ENCODE measurements around the gene PDCD4. TPM values are rescaled to one million over a fixed set of nuclear protein-coding genes. Genes with fewer than 3 reads are reported as not detected.
A peak's percentile ranks its signal among the peaks of the same experiment; 100 is the strongest.

The PDCD4 gene
- total and polyA plus RNA-seq, 3 donors from 2014 or later = 64.0 to 124 (median 71.1) TPM

- H3K9me3 ChIP-seq = no peaks in the 10 kb centered on the region
- intact Hi-C loops (cut with DNase I; ENCODE audit: low total_unique reads) = no loop called here
- H3K4me3 ChIP-seq = no peak overlapping the region
- no peaks in the 10 kb centered on the region for H3K4me1 ChIP-seq
- H3K36me3 ChIP-seq (ENCODE audit: low read depth, missing control alignments) = no peaks in the 10 kb centered on the region
- TF ChIP-seq POLR2A (IDR thresholded peaks at IDR 0.05) = no peak
- TF ChIP-seq, protein P1, sequence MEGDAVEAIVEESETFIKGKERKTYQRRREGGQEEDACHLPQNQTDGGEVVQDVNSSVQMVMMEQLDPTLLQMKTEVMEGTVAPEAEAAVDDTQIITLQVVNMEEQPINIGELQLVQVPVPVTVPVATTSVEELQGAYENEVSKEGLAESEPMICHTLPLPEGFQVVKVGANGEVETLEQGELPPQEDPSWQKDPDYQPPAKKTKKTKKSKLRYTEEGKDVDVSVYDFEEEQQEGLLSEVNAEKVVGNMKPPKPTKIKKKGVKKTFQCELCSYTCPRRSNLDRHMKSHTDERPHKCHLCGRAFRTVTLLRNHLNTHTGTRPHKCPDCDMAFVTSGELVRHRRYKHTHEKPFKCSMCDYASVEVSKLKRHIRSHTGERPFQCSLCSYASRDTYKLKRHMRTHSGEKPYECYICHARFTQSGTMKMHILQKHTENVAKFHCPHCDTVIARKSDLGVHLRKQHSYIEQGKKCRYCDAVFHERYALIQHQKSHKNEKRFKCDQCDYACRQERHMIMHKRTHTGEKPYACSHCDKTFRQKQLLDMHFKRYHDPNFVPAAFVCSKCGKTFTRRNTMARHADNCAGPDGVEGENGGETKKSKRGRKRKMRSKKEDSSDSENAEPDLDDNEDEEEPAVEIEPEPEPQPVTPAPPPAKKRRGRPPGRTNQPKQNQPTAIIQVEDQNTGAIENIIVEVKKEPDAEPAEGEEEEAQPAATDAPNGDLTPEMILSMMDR (IDR thresholded peaks at IDR 0.05) = peak; percentile 46 to 57 (median 54)
- H3K27ac ChIP-seq = no peak overlapping the region
- H3K27me3 ChIP-seq = no peaks in the 10 kb centered on the region
- no peak for DNase-seq
- WGBS, 2 donors = 38 to 56% methylated on average over 4 of the region's 4 CpGs
These were observed 21.9 kb downstream of the PDCD4 start for GRCh38 chr10:110893559-110894179.

DNA sequence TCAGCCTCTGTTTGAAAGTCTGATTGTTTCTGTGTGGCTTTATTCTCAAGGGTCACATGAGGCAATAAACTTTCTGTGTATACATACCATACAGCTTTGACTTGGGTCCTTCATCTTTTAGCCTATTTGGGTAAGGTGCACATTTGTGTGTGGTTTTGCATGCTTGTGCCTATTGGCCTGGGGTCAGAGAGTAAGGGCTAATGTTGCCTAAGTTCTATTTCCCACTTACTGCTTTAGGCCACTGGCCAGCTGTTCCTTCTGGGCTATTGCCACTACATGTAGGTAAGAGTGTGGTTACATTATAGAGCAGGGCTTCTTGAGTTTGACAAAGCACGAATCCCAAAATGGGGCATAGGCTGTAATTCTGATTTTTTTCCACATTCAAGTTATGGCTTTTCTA is 25.5 kb downstream of the PDCD4 start:
- intact Hi-C loops (cut with DNase I; ENCODE audit: low total_unique reads) = no loop called here
- H3K27ac ChIP-seq = no peak overlapping the region
- no peak for TF ChIP-seq POLR2A (IDR thresholded peaks at IDR 0.05)
- TF ChIP-seq, protein P1 (IDR thresholded peaks at IDR 0.05) = no peak
- no peak for DNase-seq
- no peaks in the 10 kb centered on the region for H3K27me3 ChIP-seq
- no peaks in the 10 kb centered on the region for H3K4me1 ChIP-seq
- no peaks in the 10 kb centered on the region for H3K36me3 ChIP-seq (ENCODE audit: low read depth, missing control alignments)
- WGBS, 2 donors = 82% methylated on average over 1 of the region's 1 CpG
- H3K9me3 ChIP-seq = no peaks in the 10 kb centered on the region
- H3K4me3 ChIP-seq = no peak overlapping the region

- intact Hi-C loops (cut with DNase I; ENCODE audit: low total_unique reads) = no loop called here
- H3K27ac ChIP-seq = no peak overlapping the region
- no peaks in the 10 kb centered on the region for H3K36me3 ChIP-seq (ENCODE audit: low read depth, missing control alignments)
- no peaks in the 10 kb centered on the region for H3K9me3 ChIP-seq
- H3K27me3 ChIP-seq = no peaks in the 10 kb centered on the region
- no peak overlapping the region for H3K4me3 ChIP-seq
- no peaks in the 10 kb centered on the region for H3K4me1 ChIP-seq
- TF ChIP-seq POLR2A (IDR thresholded peaks at IDR 0.05) = no peak
- DNase-seq = no peak
These were observed 26.7 kb downstream of the PDCD4 start for GRCh38 chr10:110898391-110898790.

DNA sequence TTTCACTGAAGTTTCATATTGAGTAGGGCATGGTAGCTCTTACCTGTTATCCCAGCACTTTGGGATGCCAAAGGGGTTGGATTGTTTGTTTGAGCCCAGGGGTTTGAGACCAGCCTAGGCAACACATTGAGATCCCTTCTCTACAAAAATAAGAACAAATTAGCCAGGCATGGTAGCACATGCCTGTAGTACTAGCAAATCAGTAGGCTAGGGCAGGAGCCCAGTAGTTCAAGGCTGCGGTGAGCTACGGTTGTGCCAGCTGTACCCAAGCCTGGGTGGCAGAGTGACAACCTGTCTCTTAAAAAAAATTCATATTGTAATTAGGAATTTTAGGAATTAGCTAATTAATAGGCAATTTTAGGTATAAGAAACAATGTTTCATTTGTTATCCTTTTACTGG is 29.3 kb downstream of the PDCD4 start:
- Histone ChIP-seq H3K4me1 (no peaks in the 10 kb centered on the region), H3K27me3 (no peaks in the 10 kb centered on the region), H3K36me3 (ENCODE audit: low read depth, missing control alignments) (no peaks in the 10 kb centered on the region), H3K27ac (no peak overlapping the region), H3K4me3 (no peak overlapping the region), H3K9me3 (no peaks in the 10 kb centered on the region)
- TF ChIP-seq, protein P1 (IDR thresholded peaks at IDR 0.05) = no peak
- no peak for TF ChIP-seq POLR2A (IDR thresholded peaks at IDR 0.05)
- intact Hi-C loops (cut with DNase I; ENCODE audit: low total_unique reads) = no loop called here
- WGBS, 2 donors = 83 to 85% methylated on average over 2 of the region's 2 CpGs
- no peak for DNase-seq

DNA sequence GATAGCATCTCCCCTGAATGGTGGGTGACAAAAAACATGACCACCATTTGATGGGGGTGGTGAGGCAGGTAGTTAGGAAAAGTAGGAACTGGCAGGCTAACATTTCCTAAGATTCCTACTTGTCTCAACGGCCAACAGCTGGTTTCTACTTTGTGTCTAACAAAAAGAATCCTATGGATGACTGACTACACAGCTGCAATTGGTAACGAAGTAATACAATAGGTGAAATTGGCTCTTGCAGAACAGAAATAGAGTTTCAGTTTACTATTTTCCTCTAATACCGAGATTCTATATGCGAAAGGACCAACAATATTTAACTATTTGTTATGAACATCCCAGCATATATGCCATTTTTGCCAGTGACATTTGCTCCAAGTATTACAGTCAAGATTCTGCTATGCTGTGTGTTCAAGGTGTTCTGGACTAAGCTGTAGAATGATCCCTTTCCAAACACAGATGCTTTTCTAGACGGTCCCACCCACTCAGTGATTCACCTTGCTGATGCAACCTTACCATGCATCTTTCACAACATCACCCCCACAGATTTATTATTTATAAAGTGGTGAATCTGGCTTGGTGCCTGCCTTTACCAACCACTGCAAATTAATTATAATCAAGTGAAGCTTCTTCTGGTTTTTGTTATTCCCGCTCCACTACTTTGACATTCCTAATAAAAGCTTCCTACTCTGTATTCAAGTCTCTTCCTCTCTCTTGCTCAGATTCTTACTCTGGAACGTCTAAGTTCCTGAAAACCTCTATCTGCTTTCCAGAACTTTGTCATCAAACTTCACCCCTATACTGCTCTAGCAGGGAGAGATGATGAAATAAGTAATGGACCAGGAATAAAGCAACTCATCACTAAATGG is 30.5 kb downstream of the PDCD4 start:
- no peak for DNase-seq
- no peak overlapping the region for H3K27ac ChIP-seq
- no peak for TF ChIP-seq POLR2A (IDR thresholded peaks at IDR 0.05)
- TF ChIP-seq, protein P1 (IDR thresholded peaks at IDR 0.05) = no peak

More for the DNA sequence above, 30.5 kb downstream of the PDCD4 start:
- H3K4me3 ChIP-seq = no peak overlapping the region
- intact Hi-C loops (cut with DNase I; ENCODE audit: low total_unique reads) = no loop called here
- no peaks in the 10 kb centered on the region for H3K36me3 ChIP-seq (ENCODE audit: low read depth, missing control alignments)
- no peaks in the 10 kb centered on the region for H3K27me3 ChIP-seq
- H3K4me1 ChIP-seq = no peaks in the 10 kb centered on the region
- WGBS, 2 donors = 69 to 75% methylated on average over 7 of the region's 7 CpGs
- no peaks in the 10 kb centered on the region for H3K9me3 ChIP-seq
